HG02981 (cell line): ENCODE results near the gene OR51L1.

Experiments
- ATAC-seq: cut with Tn5 transposase; IDR thresholded peaks from one replicate; pipeline ENCODE4 v1.9.1; 2021; ENCODE audit warnings: mild to moderate bottlenecking, moderate library complexity; ENCODE audit not compliant: unreplicated experiment

OR51L1 gene

GRCh38 chr11:5046226-5046625 lies 51.6 kb downstream of the OR51L1 start, which contains the start of gene OR52J3:
Gene OR52J3 (plus strand): TSS chr11:5046526. CDS start chr11:5046526, 0 bp downstream.
- ATAC-seq: no peak

- no peak for ATAC-seq
These were observed 52.2 kb downstream of the OR51L1 start for GRCh38 chr11:5046754-5047330.
